ENCODE results near the gene MRTFA.

DNA sequence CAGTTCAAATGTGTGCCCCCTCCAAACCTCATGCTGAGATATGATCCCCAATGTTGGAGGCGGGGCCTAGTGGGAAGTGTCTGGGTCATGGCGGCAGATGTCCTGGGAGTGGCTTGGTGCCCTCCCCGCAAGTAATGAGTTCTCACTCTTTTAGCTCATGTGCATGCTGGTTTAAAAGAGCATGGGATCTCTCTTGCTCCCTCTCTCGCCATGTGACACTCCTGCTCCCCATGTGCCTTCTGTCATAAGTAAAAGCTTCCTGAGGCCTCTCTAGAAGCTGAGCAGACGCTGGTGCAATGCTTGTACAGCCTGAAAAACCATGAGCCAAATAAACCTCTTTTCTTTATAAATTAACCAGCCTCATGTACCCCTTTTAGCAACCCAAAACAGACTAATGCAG is 167.3 kb downstream of the MRTFA start:
- TF ChIP-seq, protein P1, sequence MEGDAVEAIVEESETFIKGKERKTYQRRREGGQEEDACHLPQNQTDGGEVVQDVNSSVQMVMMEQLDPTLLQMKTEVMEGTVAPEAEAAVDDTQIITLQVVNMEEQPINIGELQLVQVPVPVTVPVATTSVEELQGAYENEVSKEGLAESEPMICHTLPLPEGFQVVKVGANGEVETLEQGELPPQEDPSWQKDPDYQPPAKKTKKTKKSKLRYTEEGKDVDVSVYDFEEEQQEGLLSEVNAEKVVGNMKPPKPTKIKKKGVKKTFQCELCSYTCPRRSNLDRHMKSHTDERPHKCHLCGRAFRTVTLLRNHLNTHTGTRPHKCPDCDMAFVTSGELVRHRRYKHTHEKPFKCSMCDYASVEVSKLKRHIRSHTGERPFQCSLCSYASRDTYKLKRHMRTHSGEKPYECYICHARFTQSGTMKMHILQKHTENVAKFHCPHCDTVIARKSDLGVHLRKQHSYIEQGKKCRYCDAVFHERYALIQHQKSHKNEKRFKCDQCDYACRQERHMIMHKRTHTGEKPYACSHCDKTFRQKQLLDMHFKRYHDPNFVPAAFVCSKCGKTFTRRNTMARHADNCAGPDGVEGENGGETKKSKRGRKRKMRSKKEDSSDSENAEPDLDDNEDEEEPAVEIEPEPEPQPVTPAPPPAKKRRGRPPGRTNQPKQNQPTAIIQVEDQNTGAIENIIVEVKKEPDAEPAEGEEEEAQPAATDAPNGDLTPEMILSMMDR (IDR thresholded peaks at IDR 0.05) = no peak
- TF ChIP-seq POLR2AphosphoS5 (IDR thresholded peaks at IDR 0.05) (no peak), POLR2A (IDR thresholded peaks at IDR 0.05) (no peak)

Measured in prostate gland (tissue), 2 donors.